Lower lobe of right lung (tissue), 2 donors: ENCODE data around the gene KLK2. TPM values are rescaled to one million over a fixed set of nuclear protein-coding genes. Genes with fewer than 3 reads are reported as not detected.

Experiments
- ATAC-seq, 2 donors: fragments of 200-7000 bp; cut with Tn5 transposase; one replicate each; pipeline ENCODE4 v1.9.1; 2020 to 2022; ENCODE audit warnings: mild to moderate bottlenecking in 2 of 2, moderate library complexity in 2 of 2
- DNase-seq: peaks from one replicate; pipeline ENCODE4 v3.0.0-alpha.2; 2020
- H3K27ac ChIP-seq: fragments of 200-600 bp; one replicate; pipeline ENCODE4 v1.8.0; 2022
- H3K27me3 ChIP-seq: fragments of 200-600 bp; one replicate; pipeline ENCODE4 v1.8.0; 2022; ENCODE audit warnings: low read depth
- H3K36me3 ChIP-seq: fragments of 200-600 bp; one replicate; pipeline ENCODE4 v1.8.0; 2022; ENCODE audit warnings: mild to moderate bottlenecking
- H3K4me1 ChIP-seq: fragments of 200-600 bp; one replicate; pipeline ENCODE4 v1.8.0; 2022
- H3K4me3 ChIP-seq: fragments of 200-600 bp; one replicate; pipeline ENCODE4 v1.8.0; 2022; ENCODE audit warnings: mild to moderate bottlenecking
- H3K9me3 ChIP-seq: fragments of 200-600 bp; one replicate; pipeline ENCODE4 v1.8.0; 2022
- CTCF ChIP-seq: fragments of 200-600 bp; IDR thresholded peaks from one replicate; pipeline ENCODE4 v1.8.0; 2022; ENCODE audit warnings: antibody characterized with exemption, mild to moderate bottlenecking
- intact Hi-C: fragments of 100-400 bp; cut with DNase I; formaldehyde crosslinking; loops from one replicate; pipeline ENCODE4 v1.11.0; 2022
- long read RNA-seq: library from polyadenylated mRNA; unstranded; transcript quantifications from one replicate; pipeline ENCODE4 v2.0.0, GENCODE V29; 2021
- total RNA-seq: library from RNA; stranded (reverse); fragmentation: NEBNext Ultra II Directional; extraction: Animal tissue kit (Norgen Biotek cat#: 25700); gene quantifications from one replicate; pipeline ENCODE4 v1.2.1, GENCODE V29; 2021
- donor health status: DM: no; HTN: yes; CAD: no; lungs with severe emphysema.

The KLK2 gene
- total RNA-seq: not detected
- long read RNA-seq: 0 reads

- H3K9me3 ChIP-seq: no peaks in the 10 kb centered on the region
- intact Hi-C loops: no loop called here
- H3K27ac ChIP-seq: no peak within 1 kb of the TSS
- H3K36me3 ChIP-seq: no peaks in the 10 kb centered on the region
- H3K27me3 ChIP-seq: peaks cover 24% of the 10 kb centered on the region
- TF ChIP-seq CTCF: no peak
- DNase-seq (no peak), ATAC-seq (no peak)
- H3K4me3 ChIP-seq: no peak within 1 kb of the TSS
- H3K4me1 ChIP-seq: no peaks in the 10 kb centered on the region
Observed at GRCh38 chr19:50873056-50873455, at the start of gene KLK2. KLK2 (plus strand) TSS chr19:50873439; CDS start chr19:50873474, 35 bp downstream.

GRCh38 chr19:50826492-50827240, 46.6 kb upstream of the KLK2 start:
- no peak for TF ChIP-seq CTCF
- intact Hi-C loops: no loop called here
- Histone ChIP-seq H3K4me1 (no peaks in the 10 kb centered on the region), H3K9me3 (no peaks in the 10 kb centered on the region), H3K4me3 (no peak overlapping the region), H3K36me3 (no peaks in the 10 kb centered on the region), H3K27me3 (peaks cover 36% of the 10 kb centered on the region), H3K27ac (no peak overlapping the region)
- ATAC-seq: no peak
- no peak for DNase-seq

- H3K4me3 ChIP-seq: no peak overlapping the region
- DNase-seq (no peak), ATAC-seq (no peak)
- H3K4me1 ChIP-seq: no peaks in the 10 kb centered on the region
- no peak overlapping the region for H3K27ac ChIP-seq
- H3K36me3 ChIP-seq: no peaks in the 10 kb centered on the region
- peaks cover 30% of the 10 kb centered on the region for H3K27me3 ChIP-seq
- no peak for TF ChIP-seq CTCF
- intact Hi-C loops: no loop called here
- no peaks in the 10 kb centered on the region for H3K9me3 ChIP-seq
Observed at GRCh38 chr19:50827476-50827875, 45.8 kb upstream of the KLK2 start.

- no peaks in the 10 kb centered on the region for H3K4me1 ChIP-seq
- ATAC-seq: no peak
- intact Hi-C loops: no loop called here
- no peak overlapping the region for H3K4me3 ChIP-seq
- DNase-seq: no peak
- no peak overlapping the region for H3K27ac ChIP-seq
- TF ChIP-seq CTCF: no peak
- H3K9me3 ChIP-seq: no peaks in the 10 kb centered on the region
- H3K27me3 ChIP-seq: peaks cover 17% of the 10 kb centered on the region
- no peaks in the 10 kb centered on the region for H3K36me3 ChIP-seq
Observed at GRCh38 chr19:50829801-50830200, 43.4 kb upstream of the KLK2 start.

GRCh38 chr19:50830266-50831025, 42.8 kb upstream of the KLK2 start:
- Histone ChIP-seq H3K27me3 (peaks cover 24% of the 10 kb centered on the region), H3K36me3 (no peaks in the 10 kb centered on the region), H3K4me1 (peaks cover 3% of the 10 kb centered on the region), H3K27ac (no peak overlapping the region), H3K4me3 (no peak overlapping the region), H3K9me3 (no peaks in the 10 kb centered on the region)
- DNase-seq (no peak), ATAC-seq (no peak)
- TF ChIP-seq CTCF: no peak
- intact Hi-C loops: no loop called here
